Endothelial cell of umbilical vein (primary cell): ENCODE results near the gene FMN2. TPM values are rescaled to one million over a fixed set of nuclear protein-coding genes. Genes with fewer than 3 reads are reported as not detected.

Source experiments
- BruUV-seq: library from RNA; stranded (reverse); fragments of 400-500 nt; replicated peaks from 2 replicates; lab custom pipeline; 2021; lab: Mats Ljungman, UMichigan
- CTCF ChIA-PET: fragments of 300-600, 350-600 bp; sonication (Branson Sonifier 250); formaldehyde crosslinking; loops from one replicate; lab custom pipeline; 2021; ENCODE audit warnings: antibody characterized with exemption, inconsistent platforms; lab: Charles Lee
- POLR2A ChIA-PET: fragments of 300-600, 350-600 bp; sonication (Branson Sonifier 250); formaldehyde crosslinking; loops from one replicate; lab custom pipeline; 2021; ENCODE audit warnings: antibody characterized with exemption, inconsistent platforms; lab: Charles Lee
- DNase-seq: peaks from one replicate; pipeline ENCODE4 v3.0.0-alpha.2; 2011; ENCODE audit warnings: low read depth, low spot score
- FAIRE-seq: peaks from 2 replicates; lab custom pipeline; 2011; peaks lifted over from hg19 to GRCh38; lab: Jason Lieb, UNC
- H2AFZ ChIP-seq: 2 replicates; pipeline ENCODE4 v1.6.0; 2012; ENCODE audit warnings: low read depth, low read length, control low read depth, inconsistent platforms
- H3K27ac ChIP-seq: 2 replicates; pipeline ENCODE4 v1.5.1; 2011; ENCODE audit warnings: low read depth, mild to moderate bottlenecking, control low read depth, low read length, moderate library complexity; ENCODE audit not compliant: insufficient read depth
- H3K27me3 ChIP-seq, 2 experiments: 2 replicates each; pipeline versions ENCODE4 v1.6.0 to v1.6.1; 2011; ENCODE audit warnings: low read length in 2 of 2, mixed read lengths in 1 of 2; ENCODE audit not compliant: control insufficient read depth in 2 of 2, insufficient read depth in 2 of 2
- H3K36me3 ChIP-seq, 2 experiments: 2 replicates in 1 of 2; 3 replicates in 1 of 2; pipeline ENCODE4 v1.5.1; 2011; ENCODE audit warnings: low read length in 2 of 2, mild to moderate bottlenecking in 1 of 2, moderate library complexity in 1 of 2; ENCODE audit not compliant: control insufficient read depth in 2 of 2, insufficient read depth in 2 of 2; ENCODE audit errors: extremely low read depth in 1 of 2
- H3K4me1 ChIP-seq: 3 replicates; pipeline ENCODE4 v1.5.1; 2011; ENCODE audit warnings: mild to moderate bottlenecking, low read length; ENCODE audit not compliant: control insufficient read depth, insufficient read depth; ENCODE audit errors: extremely low read depth
- H3K4me2 ChIP-seq: 2 replicates; pipeline ENCODE4 v1.6.1; 2011; ENCODE audit warnings: low read length, control low read depth, mixed read lengths; ENCODE audit not compliant: insufficient read depth
- H3K4me3 ChIP-seq, 3 experiments: fragments of 200-600 bp in 1 of 3; sonication (generic), shearing (Covaris generic) in 1 of 3; replicated peaks in 1 of 3; 2 replicates each; pipeline ENCODE4 v1.5.1; 2011 to 2016; ENCODE audit warnings: control low read depth in 3 of 3, low read length in 3 of 3, mild to moderate bottlenecking in 2 of 3, inconsistent platforms in 1 of 3, low read depth in 1 of 3, moderate library complexity in 1 of 3; ENCODE audit not compliant: insufficient read depth in 1 of 3
- H3K79me2 ChIP-seq: 2 replicates; pipeline ENCODE4 v1.6.0; 2012; ENCODE audit warnings: low read length, inconsistent platforms; ENCODE audit not compliant: control insufficient read depth, insufficient read depth
- H3K9ac ChIP-seq: replicated peaks from 2 replicates; pipeline ENCODE3; 2011; ENCODE audit warnings: low read length, control low read depth; ENCODE audit not compliant: insufficient read depth; ENCODE audit errors: extremely low read depth
- H3K9me1 ChIP-seq: replicated peaks from 3 replicates; pipeline ENCODE4 v1.6.0; 2011; ENCODE audit warnings: mild to moderate bottlenecking, low read length; ENCODE audit not compliant: control insufficient read depth, insufficient read depth; ENCODE audit errors: extremely low read depth
- H3K9me3 ChIP-seq: replicated peaks from 2 replicates; pipeline ENCODE4 v1.5.1; 2012; ENCODE audit warnings: low read length, inconsistent platforms; ENCODE audit not compliant: control insufficient read depth, insufficient read depth
- H4K20me1 ChIP-seq: replicated peaks from 2 replicates; pipeline ENCODE3; 2011; ENCODE audit warnings: mild to moderate bottlenecking, low read length; ENCODE audit not compliant: control insufficient read depth, insufficient read depth; ENCODE audit errors: extremely low read depth
- EZH2 ChIP-seq: IDR thresholded peaks from 2 replicates; pipeline ENCODE4 v1.6.1; 2012; ENCODE audit warnings: borderline replicate concordance, low read depth, mild to moderate bottlenecking, moderate library complexity, low read length, inconsistent platforms; ENCODE audit not compliant: severe bottlenecking
- FOS ChIP-seq: IDR thresholded peaks from 2 replicates; pipeline ENCODE4 v1.6.1; 2011; ENCODE audit warnings: mild to moderate bottlenecking, low read length, moderate library complexity, borderline replicate concordance; ENCODE audit not compliant: insufficient read depth
- GATA2 ChIP-seq: IDR thresholded peaks from 2 replicates; pipeline ENCODE4 v1.7.0; 2011; ENCODE audit warnings: low read depth, mild to moderate bottlenecking, moderate library complexity, mixed read lengths, low read length; ENCODE audit not compliant: insufficient read length, insufficient read depth
- JUN ChIP-seq: IDR thresholded peaks from 2 replicates; pipeline ENCODE4 v1.6.1; 2011; ENCODE audit warnings: borderline replicate concordance, low read depth; ENCODE audit not compliant: insufficient read length, insufficient read depth
- POLR2A ChIP-seq: IDR thresholded peaks from 2 replicates; pipeline ENCODE4 v1.6.1; 2012; ENCODE audit warnings: low read depth, mild to moderate bottlenecking, control low read depth, low read length
- POLR2AphosphoS5 ChIP-seq: IDR thresholded peaks from 2 replicates; pipeline ENCODE4 v1.6.1; 2012; ENCODE audit warnings: low read depth, mild to moderate bottlenecking, control low read depth, low read length, moderate library complexity; ENCODE audit not compliant: insufficient read depth
- dilution Hi-C: fragments of 300-500 bp; cut with MboI; formaldehyde crosslinking; loops from one replicate; pipeline ENCODE4 v1.15.0; 2019; ENCODE audit warnings: low sequenced_read_pairs; ENCODE audit not compliant: extremely low pct_ligation_motif_present
- intact Hi-C: fragments of 100-400 bp; cut with micrococcal nuclease; formaldehyde crosslinking; loops from one replicate; pipeline ENCODE4 v1.10.0; 2022
- polyA plus RNA-seq, 4 experiments: library from polyadenylated mRNA; depleted of rRNA in 3 of 4; stranded (reverse) in 3 of 4; unstranded in 1 of 4; fragments of >200 nt; gene quantifications; 2 replicates each; pipeline versions ENCODE4 v1.2.1 to v1.2.3, GENCODE V29; 2011 to 2012; ENCODE audit warnings: missing spikeins in 1 of 4
- total RNA-seq: library from RNA; stranded (reverse); gene quantifications from 2 replicates; pipeline ENCODE4 v1.2.3, GENCODE V29; 2021
- TF ChIP-seq, protein P1 (sequence below): IDR thresholded peaks from 2 replicates; pipeline ENCODE4 v1.6.1; 2011; ENCODE audit not compliant: insufficient read depth, insufficient read length
- TF ChIP-seq, protein P2 (sequence below), 2 donors: IDR thresholded peaks; 1 replicate in 1 of 2; 2 replicates in 1 of 2; pipeline ENCODE4 v1.5.1; 2011; ENCODE audit warnings: low read length in 2 of 2, mild to moderate bottlenecking in 2 of 2, moderate library complexity in 2 of 2, control low read depth in 1 of 2, inconsistent platforms in 1 of 2, low read depth in 1 of 2; ENCODE audit not compliant: insufficient read depth in 1 of 2; ENCODE audit errors: extremely low read depth in 1 of 2

Gene FMN2
- total and polyA plus RNA-seq, 2 donors (not counting 3 experiments of a cell fraction or from before 2014, with no cell fraction given), result not detected

DNA sequence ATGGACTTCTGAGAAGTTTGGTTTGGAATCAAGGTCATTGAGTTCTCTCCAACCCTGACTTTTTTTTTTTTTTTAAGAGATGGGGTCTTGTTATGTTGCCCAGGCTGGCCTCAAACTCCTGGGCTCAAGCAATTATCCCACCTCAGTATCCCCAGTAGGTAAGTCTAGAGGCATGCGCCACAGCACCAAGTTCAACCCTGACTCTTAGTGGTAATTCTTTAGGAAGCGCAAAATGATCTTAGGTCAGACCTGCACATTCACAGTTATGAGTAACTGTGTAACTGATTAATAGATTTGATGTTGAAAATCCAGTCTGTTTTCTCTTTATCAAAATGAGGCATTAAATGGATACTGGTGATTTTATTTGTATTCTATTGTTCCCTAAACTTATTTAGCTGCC lies 424.4 kb downstream of the FMN2 start:
- no peak overlapping the region for H3K4me2 ChIP-seq

More for the DNA sequence above, 424.4 kb downstream of the FMN2 start:
- dilution Hi-C loops, result no loop called here
- H3K4me3 ChIP-seq, result no peak overlapping the region
- no peaks in the 10 kb centered on the region for H3K36me3 ChIP-seq
- FAIRE-seq (no peak), DNase-seq (no peak)
- no peaks in the 10 kb centered on the region for H3K27me3 ChIP-seq
- TF ChIP-seq POLR2AphosphoS5, result no peak
- TF ChIP-seq, protein P1, sequence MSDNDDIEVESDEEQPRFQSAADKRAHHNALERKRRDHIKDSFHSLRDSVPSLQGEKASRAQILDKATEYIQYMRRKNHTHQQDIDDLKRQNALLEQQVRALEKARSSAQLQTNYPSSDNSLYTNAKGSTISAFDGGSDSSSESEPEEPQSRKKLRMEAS, result no peak
- TF ChIP-seq, protein P2, sequence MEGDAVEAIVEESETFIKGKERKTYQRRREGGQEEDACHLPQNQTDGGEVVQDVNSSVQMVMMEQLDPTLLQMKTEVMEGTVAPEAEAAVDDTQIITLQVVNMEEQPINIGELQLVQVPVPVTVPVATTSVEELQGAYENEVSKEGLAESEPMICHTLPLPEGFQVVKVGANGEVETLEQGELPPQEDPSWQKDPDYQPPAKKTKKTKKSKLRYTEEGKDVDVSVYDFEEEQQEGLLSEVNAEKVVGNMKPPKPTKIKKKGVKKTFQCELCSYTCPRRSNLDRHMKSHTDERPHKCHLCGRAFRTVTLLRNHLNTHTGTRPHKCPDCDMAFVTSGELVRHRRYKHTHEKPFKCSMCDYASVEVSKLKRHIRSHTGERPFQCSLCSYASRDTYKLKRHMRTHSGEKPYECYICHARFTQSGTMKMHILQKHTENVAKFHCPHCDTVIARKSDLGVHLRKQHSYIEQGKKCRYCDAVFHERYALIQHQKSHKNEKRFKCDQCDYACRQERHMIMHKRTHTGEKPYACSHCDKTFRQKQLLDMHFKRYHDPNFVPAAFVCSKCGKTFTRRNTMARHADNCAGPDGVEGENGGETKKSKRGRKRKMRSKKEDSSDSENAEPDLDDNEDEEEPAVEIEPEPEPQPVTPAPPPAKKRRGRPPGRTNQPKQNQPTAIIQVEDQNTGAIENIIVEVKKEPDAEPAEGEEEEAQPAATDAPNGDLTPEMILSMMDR (IDR thresholded peaks at IDR 0.05; ENCODE audit: extremely low read depth in 1 of 2, insufficient read depth in 1 of 2, low read depth in 1 of 2, low read length in 2 of 2), result no peak
- TF ChIP-seq EZH2, result no peak
- TF ChIP-seq GATA2, result no peak
- no peak for TF ChIP-seq POLR2A
- no peak for TF ChIP-seq JUN
- TF ChIP-seq FOS, result no peak
- H3K79me2 ChIP-seq, result no peaks in the 10 kb centered on the region
- H3K4me1 ChIP-seq, result no peaks in the 10 kb centered on the region
- no TSS peak for BruUV-seq
- ChIA-PET POLR2A (no interaction called here), CTCF (no interaction called here)
- peaks cover 2% of the 10 kb centered on the region for H3K9me3 ChIP-seq
- no peak overlapping the region for H3K9ac ChIP-seq
- no peak overlapping the region for H2AFZ ChIP-seq
- H3K9me1 ChIP-seq, result no peaks in the 10 kb centered on the region
- intact Hi-C loops, result no loop called here
- no peaks in the 10 kb centered on the region for H4K20me1 ChIP-seq
- H3K27ac ChIP-seq, result no peak overlapping the region
